ENCODE measurements around the gene OR51F2.

The OR51F2 gene

DNA sequence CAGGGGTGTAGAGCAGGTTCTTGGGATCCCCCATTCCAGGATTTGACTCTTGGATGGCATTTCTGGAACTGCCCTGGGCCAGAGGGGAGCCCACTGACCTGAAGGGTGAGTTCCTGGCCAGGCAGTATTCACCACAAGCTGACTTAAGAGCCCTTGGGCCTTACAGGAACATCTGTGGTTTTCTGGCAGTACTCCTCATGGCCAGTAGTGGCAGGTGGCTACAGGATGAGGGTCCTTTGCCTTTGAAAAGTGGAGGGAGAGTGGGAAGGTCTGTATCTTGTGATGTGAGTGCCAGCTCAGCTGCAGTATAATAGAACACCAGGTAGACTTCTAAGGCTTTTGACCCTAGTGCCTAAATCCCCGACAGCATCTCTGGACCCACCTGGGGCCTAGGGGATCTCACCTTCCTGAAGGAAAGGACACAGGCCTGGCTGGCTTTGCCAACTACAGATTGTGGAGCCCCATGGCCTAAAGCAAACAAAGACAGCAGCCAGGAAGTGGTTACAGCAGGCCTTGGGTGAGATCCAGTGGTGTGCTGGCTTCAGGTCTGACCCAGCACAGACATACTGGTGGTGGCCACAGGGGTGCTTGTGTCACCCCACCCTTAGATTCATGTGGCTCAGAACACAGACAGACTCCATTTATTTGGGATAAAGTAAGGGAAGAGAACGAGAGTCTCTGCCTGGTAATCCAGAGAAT, 18.9 kb downstream of the OR51F2 start:
- TF ChIP-seq ZNF571 (tag by site-specific recombination; IDR thresholded peaks at IDR 0.05) = no peak
- TF ChIP-seq SALL2 (tag by site-specific recombination; IDR thresholded peaks at IDR 0.05; ENCODE audit: borderline replicate concordance) = no peak
- TF ChIP-seq BCL11A (tag by site-specific recombination; IDR thresholded peaks at IDR 0.05; ENCODE audit: low read depth) = no peak
- no peak for TF ChIP-seq ZNF596 (tag by site-specific recombination; IDR thresholded peaks at IDR 0.05)
- TF ChIP-seq ZNF670 (tag by site-specific recombination; IDR thresholded peaks at IDR 0.05; ENCODE audit: low read depth) = no peak
- no peak for TF ChIP-seq ZNF184 (tag by site-specific recombination; IDR thresholded peaks at IDR 0.05)
- TF ChIP-seq, protein P1, sequence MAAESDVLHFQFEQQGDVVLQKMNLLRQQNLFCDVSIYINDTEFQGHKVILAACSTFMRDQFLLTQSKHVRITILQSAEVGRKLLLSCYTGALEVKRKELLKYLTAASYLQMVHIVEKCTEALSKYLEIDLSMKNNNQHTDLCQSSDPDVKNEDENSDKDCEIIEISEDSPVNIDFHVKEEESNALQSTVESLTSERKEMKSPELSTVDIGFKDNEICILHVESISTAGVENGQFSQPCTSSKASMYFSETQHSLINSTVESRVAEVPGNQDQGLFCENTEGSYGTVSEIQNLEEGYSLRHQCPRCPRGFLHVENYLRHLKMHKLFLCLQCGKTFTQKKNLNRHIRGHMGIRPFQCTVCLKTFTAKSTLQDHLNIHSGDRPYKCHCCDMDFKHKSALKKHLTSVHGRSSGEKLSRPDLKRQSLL (tag by site-specific recombination; IDR thresholded peaks at IDR 0.05) = no peak
- TF ChIP-seq, protein P2, sequence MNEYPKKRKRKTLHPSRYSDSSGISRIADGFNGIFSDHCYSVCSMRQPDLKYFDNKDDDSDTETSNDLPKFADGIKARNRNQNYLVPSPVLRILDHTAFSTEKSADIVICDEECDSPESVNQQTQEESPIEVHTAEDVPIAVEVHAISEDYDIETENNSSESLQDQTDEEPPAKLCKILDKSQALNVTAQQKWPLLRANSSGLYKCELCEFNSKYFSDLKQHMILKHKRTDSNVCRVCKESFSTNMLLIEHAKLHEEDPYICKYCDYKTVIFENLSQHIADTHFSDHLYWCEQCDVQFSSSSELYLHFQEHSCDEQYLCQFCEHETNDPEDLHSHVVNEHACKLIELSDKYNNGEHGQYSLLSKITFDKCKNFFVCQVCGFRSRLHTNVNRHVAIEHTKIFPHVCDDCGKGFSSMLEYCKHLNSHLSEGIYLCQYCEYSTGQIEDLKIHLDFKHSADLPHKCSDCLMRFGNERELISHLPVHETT (tag by site-specific recombination; IDR thresholded peaks at IDR 0.05) = no peak
- TF ChIP-seq, protein P3, sequence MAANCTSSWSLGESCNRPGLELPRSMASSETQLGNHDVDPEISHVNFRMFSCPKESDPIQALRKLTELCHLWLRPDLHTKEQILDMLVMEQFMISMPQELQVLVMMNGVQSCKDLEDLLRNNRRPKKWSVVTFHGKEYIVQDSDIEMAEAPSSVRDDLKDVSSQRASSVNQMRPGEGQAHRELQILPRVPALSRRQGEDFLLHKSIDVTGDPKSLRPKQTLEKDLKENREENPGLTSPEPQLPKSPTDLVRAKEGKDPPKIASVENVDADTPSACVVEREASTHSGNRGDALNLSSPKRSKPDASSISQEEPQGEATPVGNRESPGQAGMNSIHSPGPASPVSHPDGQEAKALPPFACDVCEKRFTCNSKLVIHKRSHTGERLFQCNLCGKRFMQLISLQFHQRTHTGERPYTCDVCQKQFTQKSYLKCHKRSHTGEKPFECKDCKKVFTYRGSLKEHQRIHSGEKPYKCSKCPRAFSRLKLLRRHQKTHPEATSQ (tag by site-specific recombination; IDR thresholded peaks at IDR 0.05) = no peak
- no peak for TF ChIP-seq ZNF48 (tag by site-specific recombination; IDR thresholded peaks at IDR 0.05)
- no peak for TF ChIP-seq ZNF302 (tag by site-specific recombination; IDR thresholded peaks at IDR 0.05; ENCODE audit: low read depth)
- Histone ChIP-seq H3K4me3 (ENCODE audit: low read depth, low read length) (no peak overlapping the region), H3K36me3 (ENCODE audit: control insufficient read depth in 2 of 2, insufficient read depth in 1 of 2, low read length in 2 of 2) (no peaks in the 10 kb centered on the region), H3K27ac (ENCODE audit: extremely low read depth, low read depth, low read length) (no peak overlapping the region), H3K9me3 (ENCODE audit: control insufficient read depth, insufficient read depth, low read depth, low read length) (no peaks in the 10 kb centered on the region), H3K4me1 (ENCODE audit: control insufficient read depth, insufficient read depth, low read length) (no peaks in the 10 kb centered on the region)
- POLR2A ChIA-PET = no interaction called here
- CTCF ChIA-PET = no interaction called here

DNA sequence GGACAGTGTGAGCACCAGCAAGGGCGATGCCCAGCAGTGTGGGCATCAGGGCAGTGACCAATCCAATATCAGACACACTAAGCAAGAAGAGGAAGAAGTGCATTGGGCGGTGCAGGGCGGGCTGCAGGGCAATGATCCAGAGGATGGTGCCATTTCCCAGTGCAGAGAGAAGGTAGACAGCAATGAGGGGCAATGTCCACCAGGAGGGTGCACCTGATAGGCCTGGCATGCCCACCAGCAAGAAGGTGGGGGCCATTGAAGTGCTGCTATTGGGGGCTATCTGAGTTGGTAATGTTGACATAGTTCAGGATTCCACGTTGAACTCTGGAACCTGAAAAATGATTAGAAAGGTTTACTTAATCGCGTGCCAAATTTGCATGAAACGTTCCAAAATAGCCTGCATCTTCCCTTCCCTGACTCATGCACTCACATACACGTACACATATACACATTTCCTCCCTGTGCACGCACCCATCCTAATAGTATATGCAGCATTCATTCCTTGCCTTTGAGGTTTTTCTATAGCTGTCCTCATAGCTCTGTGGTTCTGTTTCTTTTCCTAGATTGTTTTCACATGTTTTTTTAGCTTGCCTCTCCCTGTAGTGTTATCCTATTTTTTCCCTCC, 27.9 kb downstream of the OR51F2 start, which contains the start of gene OR51S1:
TSS of gene OR51S1 (minus strand) at position 301 of the 625 bp plus-strand sequence. CDS start at position 301, 0 bp downstream.
- TF ChIP-seq ZNF624 (tag by site-specific recombination; IDR thresholded peaks at IDR 0.05) (no peak), KLF10 (tag by site-specific recombination; IDR thresholded peaks at IDR 0.05) (no peak)
- TF ChIP-seq, protein P4, sequence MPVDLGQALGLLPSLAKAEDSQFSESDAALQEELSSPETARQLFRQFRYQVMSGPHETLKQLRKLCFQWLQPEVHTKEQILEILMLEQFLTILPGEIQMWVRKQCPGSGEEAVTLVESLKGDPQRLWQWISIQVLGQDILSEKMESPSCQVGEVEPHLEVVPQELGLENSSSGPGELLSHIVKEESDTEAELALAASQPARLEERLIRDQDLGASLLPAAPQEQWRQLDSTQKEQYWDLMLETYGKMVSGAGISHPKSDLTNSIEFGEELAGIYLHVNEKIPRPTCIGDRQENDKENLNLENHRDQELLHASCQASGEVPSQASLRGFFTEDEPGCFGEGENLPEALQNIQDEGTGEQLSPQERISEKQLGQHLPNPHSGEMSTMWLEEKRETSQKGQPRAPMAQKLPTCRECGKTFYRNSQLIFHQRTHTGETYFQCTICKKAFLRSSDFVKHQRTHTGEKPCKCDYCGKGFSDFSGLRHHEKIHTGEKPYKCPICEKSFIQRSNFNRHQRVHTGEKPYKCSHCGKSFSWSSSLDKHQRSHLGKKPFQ (tag by site-specific recombination; IDR thresholded peaks at IDR 0.05) = no peak
- Histone ChIP-seq H3K9me3 (ENCODE audit: control insufficient read depth, insufficient read depth, low read depth, low read length) (no peaks in the 10 kb centered on the region), H3K36me3 (ENCODE audit: control insufficient read depth in 2 of 2, insufficient read depth in 1 of 2, low read length in 2 of 2) (no peaks in the 10 kb centered on the region), H3K4me1 (ENCODE audit: control insufficient read depth, insufficient read depth, low read length) (no peaks in the 10 kb centered on the region), H3K27ac (ENCODE audit: extremely low read depth, low read depth, low read length) (no peak within 1 kb of the TSS), H3K4me3 (ENCODE audit: low read depth, low read length) (no peak within 1 kb of the TSS)
- CTCF ChIA-PET = no interaction called here
- POLR2A ChIA-PET = no interaction called here

DNA sequence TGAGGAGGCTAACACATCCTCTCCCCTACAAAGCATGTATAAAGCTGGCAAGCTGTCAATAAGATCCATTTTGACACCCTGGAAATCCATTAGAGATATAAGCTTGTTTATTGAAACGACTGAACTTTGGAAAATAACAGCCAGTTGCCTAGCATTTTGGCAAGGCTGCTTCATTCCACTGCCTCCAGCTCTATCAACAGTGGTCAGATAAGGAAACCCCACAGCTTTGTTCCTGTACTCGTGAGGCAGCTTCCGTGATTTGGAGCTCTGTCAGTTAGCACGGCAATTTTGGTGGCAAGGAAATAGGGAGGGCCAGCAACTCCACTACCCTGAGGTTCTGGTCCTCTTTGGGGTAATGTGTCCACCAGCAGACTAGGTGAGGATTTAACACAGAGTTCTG, 29.9 kb downstream of the OR51F2 start:
- POLR2A ChIA-PET = no interaction called here
- no peak overlapping the region for H3K4me3 ChIP-seq (ENCODE audit: low read depth, low read length)
- H3K27ac ChIP-seq (ENCODE audit: extremely low read depth, low read depth, low read length) = no peak overlapping the region
- no peaks in the 10 kb centered on the region for H3K4me1 ChIP-seq (ENCODE audit: control insufficient read depth, insufficient read depth, low read length)
- H3K9me3 ChIP-seq (ENCODE audit: control insufficient read depth, insufficient read depth, low read depth, low read length) = no peaks in the 10 kb centered on the region
- CTCF ChIA-PET = no interaction called here
- no peaks in the 10 kb centered on the region for H3K36me3 ChIP-seq (ENCODE audit: control insufficient read depth in 2 of 2, insufficient read depth in 1 of 2, low read length in 2 of 2)
- TF ChIP-seq, protein P5, sequence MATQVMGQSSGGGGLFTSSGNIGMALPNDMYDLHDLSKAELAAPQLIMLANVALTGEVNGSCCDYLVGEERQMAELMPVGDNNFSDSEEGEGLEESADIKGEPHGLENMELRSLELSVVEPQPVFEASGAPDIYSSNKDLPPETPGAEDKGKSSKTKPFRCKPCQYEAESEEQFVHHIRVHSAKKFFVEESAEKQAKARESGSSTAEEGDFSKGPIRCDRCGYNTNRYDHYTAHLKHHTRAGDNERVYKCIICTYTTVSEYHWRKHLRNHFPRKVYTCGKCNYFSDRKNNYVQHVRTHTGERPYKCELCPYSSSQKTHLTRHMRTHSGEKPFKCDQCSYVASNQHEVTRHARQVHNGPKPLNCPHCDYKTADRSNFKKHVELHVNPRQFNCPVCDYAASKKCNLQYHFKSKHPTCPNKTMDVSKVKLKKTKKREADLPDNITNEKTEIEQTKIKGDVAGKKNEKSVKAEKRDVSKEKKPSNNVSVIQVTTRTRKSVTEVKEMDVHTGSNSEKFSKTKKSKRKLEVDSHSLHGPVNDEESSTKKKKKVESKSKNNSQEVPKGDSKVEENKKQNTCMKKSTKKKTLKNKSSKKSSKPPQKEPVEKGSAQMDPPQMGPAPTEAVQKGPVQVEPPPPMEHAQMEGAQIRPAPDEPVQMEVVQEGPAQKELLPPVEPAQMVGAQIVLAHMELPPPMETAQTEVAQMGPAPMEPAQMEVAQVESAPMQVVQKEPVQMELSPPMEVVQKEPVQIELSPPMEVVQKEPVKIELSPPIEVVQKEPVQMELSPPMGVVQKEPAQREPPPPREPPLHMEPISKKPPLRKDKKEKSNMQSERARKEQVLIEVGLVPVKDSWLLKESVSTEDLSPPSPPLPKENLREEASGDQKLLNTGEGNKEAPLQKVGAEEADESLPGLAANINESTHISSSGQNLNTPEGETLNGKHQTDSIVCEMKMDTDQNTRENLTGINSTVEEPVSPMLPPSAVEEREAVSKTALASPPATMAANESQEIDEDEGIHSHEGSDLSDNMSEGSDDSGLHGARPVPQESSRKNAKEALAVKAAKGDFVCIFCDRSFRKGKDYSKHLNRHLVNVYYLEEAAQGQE (tag by site-specific recombination; IDR thresholded peaks at IDR 0.05) = no peak
- TF ChIP-seq ZNF155 (tag by site-specific recombination; IDR thresholded peaks at IDR 0.05) = no peak
- TF ChIP-seq ZNF660 (tag by site-specific recombination; IDR thresholded peaks at IDR 0.05) = no peak
- TF ChIP-seq ZFHX2 (tag by site-specific recombination; conservative IDR thresholded peaks at IDR 0.05) = no peak
- no peak for TF ChIP-seq ZNF626 (tag by site-specific recombination; IDR thresholded peaks at IDR 0.05)
